GM10248 (cell line): ENCODE measurements around the gene PXDN.

Experiments
- CTCF ChIA-PET: fragments of 300-600 bp; sonication (Branson Sonifier 250); formaldehyde crosslinking; extraction: SDS; loops from one replicate; lab custom pipeline; 2021; ENCODE audit warnings: antibody characterized with exemption; lab: Yijun Ruan, JAX
- POLR2A ChIA-PET: fragments of 350-650 bp; sonication (Branson Sonifier 250); formaldehyde crosslinking; extraction: SDS; loops from one replicate; lab custom pipeline; 2020; ENCODE audit warnings: antibody characterized with exemption; lab: Yijun Ruan, JAX
- DNase-seq: peaks from one replicate; pipeline ENCODE4 v3.0.0; 2012; ENCODE audit errors: extremely low spot score
- CTCF ChIP-seq: IDR thresholded peaks from 2 replicates; pipeline ENCODE4 v1.5.1; 2012; ENCODE audit warnings: mild to moderate bottlenecking, low read depth; ENCODE audit errors: extremely low read depth, missing control alignments, control extremely low read depth

Gene PXDN

GRCh38 chr2:1691366-1691765 is 52.9 kb downstream of the PXDN start:
- POLR2A ChIA-PET: no interaction called here
- CTCF ChIA-PET: no interaction called here
- no peak for TF ChIP-seq CTCF
- no peak for DNase-seq

- CTCF ChIA-PET: no interaction called here
- no peak for DNase-seq
Observed at GRCh38 chr2:1690056-1690775, 54.1 kb downstream of the PXDN start.

GRCh38 chr2:1688859-1689258 is 55.5 kb downstream of the PXDN start:
- ChIA-PET CTCF (no interaction called here), POLR2A (no interaction called here)
- no peak for DNase-seq
- TF ChIP-seq CTCF: no peak

More at GRCh38 chr2:1690056-1690775, 54.1 kb downstream of the PXDN start:
- POLR2A ChIA-PET: no interaction called here
- no peak for TF ChIP-seq CTCF

GRCh38 chr2:1688161-1688560 is 56.2 kb downstream of the PXDN start:
- ChIA-PET CTCF (no interaction called here), POLR2A (no interaction called here)
- TF ChIP-seq CTCF: no peak
- no peak for DNase-seq

- no peak for TF ChIP-seq CTCF
- ChIA-PET CTCF (no interaction called here), POLR2A (no interaction called here)
- no peak for DNase-seq
Observed at GRCh38 chr2:1687254-1687653, 57.1 kb downstream of the PXDN start.

- ChIA-PET POLR2A (no interaction called here), CTCF (no interaction called here)
- DNase-seq: no peak
- TF ChIP-seq CTCF: no peak
Observed at GRCh38 chr2:1686784-1687105, 57.6 kb downstream of the PXDN start.
